Esophagus muscularis mucosa (tissue), 3 donors: ENCODE data around the gene ASS1.

Experiments
- POLR2AphosphoS5 ChIP-seq, 2 donors: sonication (generic); formaldehyde crosslinking; IDR thresholded peaks; one replicate each; pipeline ENCODE4 v1.6.1; 2017; ENCODE audit warnings: antibody characterized with exemption in 2 of 2
- TF ChIP-seq, protein P1 (sequence below), 3 experiments: fragments of 200-600 bp in 2 of 3; fragments of 450-650 bp in 1 of 3; sonication (generic) in 2 of 3; IDR thresholded peaks; one replicate each; pipeline ENCODE4 v1.5.1; 2017 to 2019; ENCODE audit warnings: antibody characterized with exemption in 3 of 3, mild to moderate bottlenecking in 2 of 3, moderate library complexity in 1 of 3

DNA sequence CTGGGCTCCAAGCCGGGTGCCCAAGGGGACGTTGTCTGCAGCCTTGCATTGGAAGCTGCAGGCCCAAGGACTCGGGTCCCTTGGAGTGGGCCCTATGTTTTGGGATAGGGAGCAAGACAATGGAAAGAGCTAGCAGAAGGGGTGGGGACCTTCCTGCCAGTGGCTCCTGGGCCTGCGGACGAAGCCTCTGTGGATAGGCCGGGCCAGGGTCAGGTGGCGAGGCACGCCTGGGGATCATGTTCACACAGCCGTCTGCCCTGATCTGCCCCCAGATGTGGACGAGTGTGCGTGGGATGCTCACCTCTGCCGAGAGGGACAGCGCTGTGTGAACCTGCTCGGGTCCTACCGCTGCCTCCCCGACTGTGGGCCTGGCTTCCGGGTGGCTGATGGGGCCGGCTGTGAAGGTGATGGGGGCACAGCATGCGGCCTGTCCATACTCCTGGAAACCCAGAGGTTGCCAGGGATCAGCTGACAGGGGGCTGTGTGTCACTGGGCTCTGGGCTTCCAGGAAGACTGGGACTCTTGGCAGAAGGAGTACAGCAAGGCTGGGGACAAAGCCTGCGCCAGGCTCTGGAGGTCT is 16.6 kb upstream of the ASS1 start:
- TF ChIP-seq, protein P1, sequence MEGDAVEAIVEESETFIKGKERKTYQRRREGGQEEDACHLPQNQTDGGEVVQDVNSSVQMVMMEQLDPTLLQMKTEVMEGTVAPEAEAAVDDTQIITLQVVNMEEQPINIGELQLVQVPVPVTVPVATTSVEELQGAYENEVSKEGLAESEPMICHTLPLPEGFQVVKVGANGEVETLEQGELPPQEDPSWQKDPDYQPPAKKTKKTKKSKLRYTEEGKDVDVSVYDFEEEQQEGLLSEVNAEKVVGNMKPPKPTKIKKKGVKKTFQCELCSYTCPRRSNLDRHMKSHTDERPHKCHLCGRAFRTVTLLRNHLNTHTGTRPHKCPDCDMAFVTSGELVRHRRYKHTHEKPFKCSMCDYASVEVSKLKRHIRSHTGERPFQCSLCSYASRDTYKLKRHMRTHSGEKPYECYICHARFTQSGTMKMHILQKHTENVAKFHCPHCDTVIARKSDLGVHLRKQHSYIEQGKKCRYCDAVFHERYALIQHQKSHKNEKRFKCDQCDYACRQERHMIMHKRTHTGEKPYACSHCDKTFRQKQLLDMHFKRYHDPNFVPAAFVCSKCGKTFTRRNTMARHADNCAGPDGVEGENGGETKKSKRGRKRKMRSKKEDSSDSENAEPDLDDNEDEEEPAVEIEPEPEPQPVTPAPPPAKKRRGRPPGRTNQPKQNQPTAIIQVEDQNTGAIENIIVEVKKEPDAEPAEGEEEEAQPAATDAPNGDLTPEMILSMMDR (IDR thresholded peaks at IDR 0.05), result no peak
- no peak for TF ChIP-seq POLR2AphosphoS5 (IDR thresholded peaks at IDR 0.05)
